A549 (cell line): ENCODE data around the gene TRIM28. TPM values are rescaled to one million over a fixed set of nuclear protein-coding genes. Genes with fewer than 3 reads are reported as not detected.

ENCODE experiments used
- ATAC-seq, 2 experiments: fragments of 200-7000 bp in 1 of 2; fragments of >200 bp in 1 of 2; cut with Nextera tagmentation in 1 of 2; cut with Tn5 transposase in 1 of 2; 3 replicates each; pipeline versions ENCODE4 v1.8.0 to v1.9.1; 2018 to 2020; ENCODE audit warnings: mild to moderate bottlenecking in 1 of 2, moderate library complexity in 1 of 2
- CTCF ChIA-PET: fragments of 300-600 bp; sonication (Branson Sonifier 250); formaldehyde crosslinking; extraction: SDS; loops from one replicate; lab custom pipeline; 2021; ENCODE audit warnings: antibody characterized with exemption, inconsistent platforms; lab: Yijun Ruan, JAX
- POLR2A ChIA-PET: fragments of 350-600 bp; formaldehyde crosslinking; extraction: SDS; loops from one replicate; lab custom pipeline; 2021; ENCODE audit warnings: antibody characterized with exemption, inconsistent platforms; lab: Yijun Ruan, JAX
- DNase-seq, 2 experiments: peaks; one replicate each; pipeline versions ENCODE4 v3.0.0 to v3.0.0-alpha.2; 2011 to 2016; ENCODE audit warnings: low read depth in 1 of 2, low spot score in 1 of 2
- FAIRE-seq: peaks from 2 replicates; lab custom pipeline; 2011; peaks lifted over from hg19 to GRCh38; lab: Jason Lieb, UNC
- H3K27ac ChIP-seq, 2 experiments: fragments of >200 bp; sonication (Bioruptor Twin); formaldehyde crosslinking; 3 replicates each; pipeline ENCODE4 v1.5.1; 2016 to 2017
- H3K4me1 ChIP-seq: fragments of >200 bp; sonication (Bioruptor Twin); formaldehyde crosslinking; 3 replicates; pipeline ENCODE4 v1.6.1; 2016
- H3K4me2 ChIP-seq: fragments of >200 bp; sonication (Bioruptor Twin); formaldehyde crosslinking; 3 replicates; pipeline ENCODE4 v1.6.1; 2016
- H3K4me3 ChIP-seq: fragments of >200 bp; sonication (Bioruptor Twin); formaldehyde crosslinking; 3 replicates; pipeline ENCODE4 v1.5.1; 2016
- H3K9me3 ChIP-seq: fragments of >200 bp; sonication (Bioruptor Twin); formaldehyde crosslinking; 3 replicates; pipeline ENCODE4 v1.6.1; 2016
- BHLHE40 ChIP-seq: IDR thresholded peaks from 2 replicates; pipeline ENCODE4 v1.6.1; 2012; ENCODE audit warnings: low read depth, low read length, inconsistent platforms
- CEBPB ChIP-seq, 2 experiments: fragments of >200 bp in 1 of 2; sonication (Bioruptor Twin) in 1 of 2; formaldehyde crosslinking in 1 of 2; IDR thresholded peaks; 2 replicates each; pipeline ENCODE4 v1.6.1; 2012 to 2016
- EP300 ChIP-seq, 2 experiments: fragments of >200 bp; sonication (Bioruptor Twin); formaldehyde crosslinking; IDR thresholded peaks; 2 replicates in 1 of 2; 3 replicates in 1 of 2; pipeline ENCODE4 v1.6.1; 2016 to 2017
- FOSL2 ChIP-seq, 2 experiments: fragments of 450-650 bp in 1 of 2; fragments of >200 bp in 1 of 2; sonication (Bioruptor Twin) in 1 of 2; formaldehyde crosslinking; IDR thresholded peaks; 2 replicates each; pipeline versions ENCODE4 v1.5.0 to v1.6.1; 2016 to 2020; ENCODE audit warnings: mild to moderate bottlenecking in 1 of 2, moderate library complexity in 1 of 2
- FOXS1 ChIP-seq: fragments of 250-450 bp; sonication (Bioruptor Pico); IDR thresholded peaks from 2 replicates; pipeline ENCODE4 v1.5.0; 2020; ENCODE audit warnings: mild to moderate bottlenecking, moderate library complexity
- GATA3 ChIP-seq: IDR thresholded peaks from 2 replicates; pipeline ENCODE4 v1.6.1; 2012; ENCODE audit warnings: borderline replicate concordance
- HEYL ChIP-seq: fragments of 250-450 bp; sonication (Bioruptor Pico); IDR thresholded peaks from 2 replicates; pipeline ENCODE4 v1.8.0; 2021; ENCODE audit warnings: mild to moderate bottlenecking, moderate library complexity
- HOXB13 ChIP-seq: fragments of 250-450 bp; sonication (Bioruptor Pico); IDR thresholded peaks from 2 replicates; pipeline ENCODE4 v1.5.0; 2020; ENCODE audit warnings: low read depth, mild to moderate bottlenecking, moderate library complexity
- HOXB5 ChIP-seq: fragments of 250-450 bp; sonication (Bioruptor Pico); IDR thresholded peaks from 2 replicates; pipeline ENCODE4 v1.5.0; 2020; ENCODE audit warnings: mild to moderate bottlenecking, moderate library complexity
- JUNB ChIP-seq: fragments of >200 bp; sonication (Bioruptor Twin); formaldehyde crosslinking; IDR thresholded peaks from 2 replicates; pipeline ENCODE4 v1.6.1; 2016
- MAFK ChIP-seq: fragments of 450-650 bp; IDR thresholded peaks from 2 replicates; pipeline ENCODE4 v1.6.1; 2014; ENCODE audit not compliant: partially characterized antibody
- MYC ChIP-seq: IDR thresholded peaks from 2 replicates; pipeline ENCODE4 v1.6.1; 2012; ENCODE audit warnings: mild to moderate bottlenecking, inconsistent platforms, low read length, improper control_type of control experiment, borderline replicate concordance
- NFE2L2 ChIP-seq: fragments of 150-350 bp; conservative IDR thresholded peaks from 2 replicates; pipeline ENCODE4 v1.6.1; 2014; ENCODE audit warnings: low read length
- NR3C1 ChIP-seq: fragments of >200 bp; sonication (Bioruptor Twin); formaldehyde crosslinking; IDR thresholded peaks from 3 replicates; pipeline ENCODE4 v1.6.1; 2017
- POLR2A ChIP-seq: IDR thresholded peaks from 2 replicates; pipeline ENCODE4 v1.6.1; 2012; ENCODE audit warnings: mild to moderate bottlenecking, low read length
- POLR2AphosphoS2 ChIP-seq: conservative IDR thresholded peaks from 2 replicates; pipeline ENCODE4 v1.6.1; 2012; ENCODE audit warnings: low read length, improper control_type of control experiment, inconsistent platforms
- RAD21 ChIP-seq, 2 experiments: fragments of >200 bp in 1 of 2; sonication (Bioruptor Twin) in 1 of 2; formaldehyde crosslinking in 1 of 2; IDR thresholded peaks in 1 of 2; conservative IDR thresholded peaks in 1 of 2; 2 replicates in 1 of 2; 3 replicates in 1 of 2; pipeline ENCODE4 v1.6.1; 2012 to 2018; ENCODE audit warnings: inconsistent platforms in 1 of 2
- RARB ChIP-seq: fragments of 250-450 bp; sonication (Bioruptor Pico); IDR thresholded peaks from 2 replicates; pipeline ENCODE4 v1.8.0; 2021; ENCODE audit warnings: mild to moderate bottlenecking, moderate library complexity
- RFX5 ChIP-seq: fragments of 450-650 bp; IDR thresholded peaks from 2 replicates; pipeline ENCODE4 v1.7.1; 2014; ENCODE audit warnings: antibody characterized with exemption, mild to moderate bottlenecking, moderate library complexity
- SREBF2 ChIP-seq: fragments of 450-650 bp; IDR thresholded peaks from 2 replicates; pipeline ENCODE4 v1.6.1; 2014; ENCODE audit warnings: mild to moderate bottlenecking, moderate library complexity
- TFCP2L1 ChIP-seq: fragments of 250-450 bp; sonication (Bioruptor Pico); IDR thresholded peaks from 2 replicates; pipeline ENCODE4 v1.5.0; 2021; ENCODE audit warnings: mild to moderate bottlenecking
- TP53 ChIP-seq: fragments of 250-450 bp; sonication (Bioruptor Pico); IDR thresholded peaks from 2 replicates; pipeline ENCODE4 v1.5.0; 2021; ENCODE audit warnings: mild to moderate bottlenecking, moderate library complexity
- ZC3H11A ChIP-seq: fragments of 450-650 bp; IDR thresholded peaks from 2 replicates; pipeline ENCODE4 v1.6.1; 2014; ENCODE audit warnings: antibody characterized with exemption, mild to moderate bottlenecking
- ZFP36 ChIP-seq: fragments of 450-650 bp; IDR thresholded peaks from 2 replicates; pipeline ENCODE4 v1.6.1; 2014; ENCODE audit warnings: borderline replicate concordance; ENCODE audit not compliant: partially characterized antibody
- ZSCAN20 ChIP-seq: fragments of 250-450 bp; sonication (Bioruptor Pico); IDR thresholded peaks from 2 replicates; pipeline ENCODE4 v1.8.0; 2022; ENCODE audit warnings: mild to moderate bottlenecking, moderate library complexity
- WGBS: methylation state at CpG from one replicate; pipeline ENCODE4 v1.1.6; 2017; ENCODE audit errors: missing lambda C conversion rate; 5-methylcytosine and 5-hydroxymethylcytosine counted together
- polyA plus RNA-seq, 4 experiments: library from polyadenylated mRNA; depleted of rRNA in 3 of 4; stranded (reverse); fragments of >200 nt; fragmentation: RNase III in 1 of 4; extraction: RNeasy Plus Mini Kit Qiagen cat#74134 plus additional on column Dnase treatment in 1 of 4; gene quantifications; 2 replicates in 3 of 4; 3 replicates in 1 of 4; pipeline ENCODE4 v1.2.3, GENCODE V29; 2011 to 2017
- TF ChIP-seq, protein P1 (sequence below): fragments of 150-350 bp; IDR thresholded peaks from 2 replicates; pipeline ENCODE4 v1.6.1; 2014; ENCODE audit warnings: low read depth, mild to moderate bottlenecking, low read length
- TF ChIP-seq, protein P2 (sequence below): fragments of 200-600 bp; sonication (generic); IDR thresholded peaks from 2 replicates; pipeline ENCODE4 v1.6.1; 2016; ENCODE audit warnings: antibody characterized with exemption, mild to moderate bottlenecking, moderate library complexity
- TF ChIP-seq, protein P3 (sequence below): fragments of >200 bp; sonication (Bioruptor Twin); formaldehyde crosslinking; IDR thresholded peaks from 3 replicates; pipeline ENCODE4 v1.6.1; 2016

Gene TRIM28
- polyA plus RNA-seq, 2 of the 4 experiments (the other 2 are of a cell fraction) = 576 to 656 TPM

DNA sequence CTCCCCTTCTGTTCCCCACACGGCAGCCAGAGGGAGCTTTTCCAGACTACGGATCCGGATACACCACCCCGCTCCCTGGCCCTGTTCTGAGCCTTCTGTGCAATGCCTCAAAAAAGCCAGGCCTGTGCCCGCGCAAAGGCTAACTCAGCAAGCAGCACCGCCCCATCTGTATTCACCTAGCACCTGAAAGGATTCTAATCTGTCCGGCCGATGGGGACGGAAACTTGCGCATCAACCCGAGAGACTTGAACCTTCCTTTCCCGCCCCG, 24.8 kb upstream of the TRIM28 start:
- ChIA-PET POLR2A (interaction anchor here (0.5 to 5.7 kb wide), 18 partner anchors 8 to 214 kb away, joined by 3 to 184 read pairs (median 9); partner anchors contain the start of genes CHMP2A, ERVK3-1, MZF1 and SLC27A5), CTCF (interaction anchor here (0.7 to 8.6 kb wide), 46 partner anchors 10 to 1115 kb away, joined by 3 to 222 read pairs (median 8); partner anchors contain the start of genes CHMP2A, SLC27A5, TRIM28 and ZNF446)
- WGBS = 1% methylated on average over 14 of the region's 14 CpGs
- DNase-seq (peak; percentile 85 to 91), FAIRE-seq (no peak), ATAC-seq (peak; percentile 62 to 74)
- TF ChIP-seq RAD21 (conservative IDR thresholded peaks at IDR 0.05 in 1 of 2, IDR thresholded peaks at IDR 0.05 in 1 of 2) = peak in 1 of 2 experiments; percentile 37; a peak in 1 of 5 replicates
- no peak for TF ChIP-seq RARB (CRISPR knock-in tag)
- Histone ChIP-seq H3K4me2 (peak overlapping the region; percentile 98), H3K9me3 (no peaks in the 10 kb centered on the region), H3K4me3 (peak overlapping the region; percentile 65), H3K27ac (peak overlapping the region; percentile 86 to 92), H3K4me1 (peaks cover 20% of the 10 kb centered on the region)

DNA sequence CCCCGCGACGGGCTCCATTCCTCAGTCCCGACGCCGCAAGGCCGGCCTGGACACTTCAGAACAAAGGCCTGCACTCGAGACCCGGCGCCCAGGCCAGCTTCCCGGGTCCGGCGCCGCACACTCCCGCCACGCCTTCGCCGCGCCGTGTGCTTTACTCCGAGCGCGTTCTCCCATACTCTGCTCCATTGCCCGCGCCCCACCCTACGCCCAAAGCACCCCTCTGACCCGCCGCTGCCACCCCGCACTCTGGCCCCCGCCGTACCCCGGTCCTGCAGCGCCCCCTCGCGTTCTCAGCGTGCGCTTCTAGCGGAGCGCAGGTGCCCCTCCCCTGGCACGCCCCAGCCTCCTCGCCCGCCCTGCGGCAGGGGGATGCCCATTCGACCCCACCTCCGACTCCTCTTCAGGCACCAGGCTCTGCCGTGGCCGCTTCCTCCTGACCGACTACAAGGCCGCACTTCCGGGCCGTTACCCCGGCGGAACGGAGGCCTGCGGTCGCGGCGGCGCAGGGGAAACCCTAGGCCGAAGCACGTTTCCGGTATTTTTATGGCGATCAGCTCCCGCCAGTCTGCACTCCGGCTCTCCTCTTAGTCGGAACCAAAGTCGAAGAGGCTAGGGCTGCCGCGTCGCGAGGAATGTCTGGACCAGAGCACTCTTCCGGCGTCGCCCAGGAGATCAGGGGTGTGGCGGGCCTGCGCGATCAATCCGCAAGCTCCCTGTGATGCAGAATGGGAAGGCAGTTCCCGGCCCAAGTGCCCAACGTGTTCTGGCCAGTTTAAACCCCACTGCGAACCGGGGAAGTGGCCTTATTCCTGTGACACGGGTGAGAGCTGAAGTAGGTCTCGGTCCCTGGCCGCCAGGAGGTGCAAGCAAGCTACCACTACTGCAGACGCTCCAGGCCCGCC, 24.3 kb upstream of the TRIM28 start, which contains the start of gene ZBTB45:
Gene ZBTB45 (minus strand): TSS at position 456 of the 902 bp plus-strand sequence. CDS start 2,137 bp downstream, outside the sequence.
- CTCF ChIA-PET = interaction anchor here (0.7 to 8.6 kb wide), 69 partner anchors 10 to 1130 kb away, joined by 3 to 222 read pairs (median 5); partner anchors contain the start of genes CHMP2A, SLC27A5, TRIM28 and UBE2M
- peak; percentile 85 to 88 for ATAC-seq
- WGBS = 2% methylated on average over 42 of the region's 87 CpGs
- H3K4me1 ChIP-seq = peaks cover 16% of the 10 kb centered on the region
- H3K9me3 ChIP-seq = no peaks in the 10 kb centered on the region
- H3K4me3 ChIP-seq = peak within 1 kb of the TSS; percentile 65
- DNase-seq = peak; percentile 90 to 99
- peak within 1 kb of the TSS; percentile 86 to 92 for H3K27ac ChIP-seq
- FAIRE-seq = peak; percentile 65
- POLR2A ChIA-PET = interaction anchor here (0.5 to 5.7 kb wide), 31 partner anchors 9 to 768 kb away, joined by 3 to 184 read pairs (median 5); partner anchors contain the start of genes CHMP2A, ERVK3-1, MZF1 and SLC27A5
- peak within 1 kb of the TSS; percentile 98 for H3K4me2 ChIP-seq
- TF ChIP-seq POLR2AphosphoS2 (no peak), GATA3 (peak; percentile 75), EP300 (IDR thresholded peaks at IDR 0.05) (peak in 1 of 2 experiments; percentile 41; a peak in 1 of 5 replicates), HOXB13 (CRISPR knock-in tag) (0 out of 2 replicates have a peak, but pooled peaks have one; percentile 66), JUNB (no peak), BHLHE40 (no peak), ZFP36 (peak; percentile 27), NFE2L2 (no peak; the same call in 1 of the 2 replicates), FOSL2 (IDR thresholded peaks at IDR 0.05) (no peak), FOSL2 (CRISPR knock-in tag; IDR thresholded peaks at IDR 0.05) (peak; percentile 59), RAD21 (conservative IDR thresholded peaks at IDR 0.05 in 1 of 2, IDR thresholded peaks at IDR 0.05 in 1 of 2) (peak; percentile 83 to 92), RFX5 (0 out of 2 replicates have a peak, but pooled peaks have one; percentile 68), MYC (peak; percentile 80), HEYL (no peak), FOXS1 (CRISPR knock-in tag) (peak; percentile 65; the same call in 1 of the 2 replicates), NR3C1 (no peak), TFCP2L1 (CRISPR knock-in tag) (peak; percentile 76; the same call in 1 of the 2 replicates), HOXB5 (CRISPR knock-in tag) (peak; percentile 92), MAFK (peak; percentile 26), CEBPB (IDR thresholded peaks at IDR 0.05) (peak in 1 of 2 experiments; percentile 67; a peak in 2 of 4 replicates), RARB (CRISPR knock-in tag) (peak; percentile 71; the same call in 1 of the 2 replicates), ZC3H11A (peak; percentile 50; the same call in 1 of the 2 replicates), TP53 (CRISPR knock-in tag) (peak; percentile 75), POLR2A (peak; percentile 84), ZSCAN20 (CRISPR knock-in tag) (no peak), SREBF2 (no peak; the same call in 1 of the 2 replicates)
- TF ChIP-seq, protein P1, sequence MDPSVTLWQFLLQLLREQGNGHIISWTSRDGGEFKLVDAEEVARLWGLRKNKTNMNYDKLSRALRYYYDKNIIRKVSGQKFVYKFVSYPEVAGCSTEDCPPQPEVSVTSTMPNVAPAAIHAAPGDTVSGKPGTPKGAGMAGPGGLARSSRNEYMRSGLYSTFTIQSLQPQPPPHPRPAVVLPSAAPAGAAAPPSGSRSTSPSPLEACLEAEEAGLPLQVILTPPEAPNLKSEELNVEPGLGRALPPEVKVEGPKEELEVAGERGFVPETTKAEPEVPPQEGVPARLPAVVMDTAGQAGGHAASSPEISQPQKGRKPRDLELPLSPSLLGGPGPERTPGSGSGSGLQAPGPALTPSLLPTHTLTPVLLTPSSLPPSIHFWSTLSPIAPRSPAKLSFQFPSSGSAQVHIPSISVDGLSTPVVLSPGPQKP = peak; percentile 82
- TF ChIP-seq, protein P2, sequence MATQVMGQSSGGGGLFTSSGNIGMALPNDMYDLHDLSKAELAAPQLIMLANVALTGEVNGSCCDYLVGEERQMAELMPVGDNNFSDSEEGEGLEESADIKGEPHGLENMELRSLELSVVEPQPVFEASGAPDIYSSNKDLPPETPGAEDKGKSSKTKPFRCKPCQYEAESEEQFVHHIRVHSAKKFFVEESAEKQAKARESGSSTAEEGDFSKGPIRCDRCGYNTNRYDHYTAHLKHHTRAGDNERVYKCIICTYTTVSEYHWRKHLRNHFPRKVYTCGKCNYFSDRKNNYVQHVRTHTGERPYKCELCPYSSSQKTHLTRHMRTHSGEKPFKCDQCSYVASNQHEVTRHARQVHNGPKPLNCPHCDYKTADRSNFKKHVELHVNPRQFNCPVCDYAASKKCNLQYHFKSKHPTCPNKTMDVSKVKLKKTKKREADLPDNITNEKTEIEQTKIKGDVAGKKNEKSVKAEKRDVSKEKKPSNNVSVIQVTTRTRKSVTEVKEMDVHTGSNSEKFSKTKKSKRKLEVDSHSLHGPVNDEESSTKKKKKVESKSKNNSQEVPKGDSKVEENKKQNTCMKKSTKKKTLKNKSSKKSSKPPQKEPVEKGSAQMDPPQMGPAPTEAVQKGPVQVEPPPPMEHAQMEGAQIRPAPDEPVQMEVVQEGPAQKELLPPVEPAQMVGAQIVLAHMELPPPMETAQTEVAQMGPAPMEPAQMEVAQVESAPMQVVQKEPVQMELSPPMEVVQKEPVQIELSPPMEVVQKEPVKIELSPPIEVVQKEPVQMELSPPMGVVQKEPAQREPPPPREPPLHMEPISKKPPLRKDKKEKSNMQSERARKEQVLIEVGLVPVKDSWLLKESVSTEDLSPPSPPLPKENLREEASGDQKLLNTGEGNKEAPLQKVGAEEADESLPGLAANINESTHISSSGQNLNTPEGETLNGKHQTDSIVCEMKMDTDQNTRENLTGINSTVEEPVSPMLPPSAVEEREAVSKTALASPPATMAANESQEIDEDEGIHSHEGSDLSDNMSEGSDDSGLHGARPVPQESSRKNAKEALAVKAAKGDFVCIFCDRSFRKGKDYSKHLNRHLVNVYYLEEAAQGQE = no peak
- TF ChIP-seq, protein P3, sequence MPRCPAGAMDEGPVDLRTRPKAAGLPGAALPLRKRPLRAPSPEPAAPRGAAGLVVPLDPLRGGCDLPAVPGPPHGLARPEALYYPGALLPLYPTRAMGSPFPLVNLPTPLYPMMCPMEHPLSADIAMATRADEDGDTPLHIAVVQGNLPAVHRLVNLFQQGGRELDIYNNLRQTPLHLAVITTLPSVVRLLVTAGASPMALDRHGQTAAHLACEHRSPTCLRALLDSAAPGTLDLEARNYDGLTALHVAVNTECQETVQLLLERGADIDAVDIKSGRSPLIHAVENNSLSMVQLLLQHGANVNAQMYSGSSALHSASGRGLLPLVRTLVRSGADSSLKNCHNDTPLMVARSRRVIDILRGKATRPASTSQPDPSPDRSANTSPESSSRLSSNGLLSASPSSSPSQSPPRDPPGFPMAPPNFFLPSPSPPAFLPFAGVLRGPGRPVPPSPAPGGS = peak; percentile 76; the same call in 2 of the 3 replicates
